Activated CD4-positive, alpha-beta T cell treated with anti-CD3 and anti-CD28 coated beads, Interleukin-2, amount 10 ng/mL, durations not matched to agents 24 days and 14 days (primary cell): ENCODE data around the gene CFAP251. TPM values are rescaled to one million over a fixed set of nuclear protein-coding genes. Genes with fewer than 3 reads are reported as not detected.

Source experiments
- DNase-seq: peaks from one replicate; pipeline ENCODE4 v3.0.0; 2022
- H3K27ac Mint-ChIP-seq: one replicate; pipeline ENCODE4 v1.8.0; 2022; ENCODE audit warnings: mild to moderate bottlenecking, mixed read lengths
- H3K27me3 Mint-ChIP-seq: one replicate; pipeline ENCODE4 v1.8.0; 2022; ENCODE audit warnings: mixed read lengths
- H3K36me3 Mint-ChIP-seq: one replicate; pipeline ENCODE4 v1.8.0; 2022; ENCODE audit warnings: low read depth, mild to moderate bottlenecking, mixed read lengths
- H3K4me1 Mint-ChIP-seq: one replicate; pipeline ENCODE4 v1.8.0; 2021; ENCODE audit warnings: mixed read lengths
- H3K4me3 Mint-ChIP-seq: one replicate; pipeline ENCODE4 v1.8.0; 2022; ENCODE audit warnings: mild to moderate bottlenecking, moderate library complexity, mixed read lengths
- H3K9me3 Mint-ChIP-seq: one replicate; pipeline ENCODE4 v1.8.0; 2021; ENCODE audit warnings: mixed read lengths
- intact Hi-C: fragments of 100-400 bp; cut with micrococcal nuclease; formaldehyde crosslinking; loops from one replicate; pipeline ENCODE4 v1.15.1; 2023
- total RNA-seq: library from RNA; stranded (reverse); gene quantifications from 2 replicates; pipeline ENCODE4 v1.2.3, GENCODE V29; 2022

Gene CFAP251
- total RNA-seq, 1 donor from 2014 or later = 1.1 TPM

DNA sequence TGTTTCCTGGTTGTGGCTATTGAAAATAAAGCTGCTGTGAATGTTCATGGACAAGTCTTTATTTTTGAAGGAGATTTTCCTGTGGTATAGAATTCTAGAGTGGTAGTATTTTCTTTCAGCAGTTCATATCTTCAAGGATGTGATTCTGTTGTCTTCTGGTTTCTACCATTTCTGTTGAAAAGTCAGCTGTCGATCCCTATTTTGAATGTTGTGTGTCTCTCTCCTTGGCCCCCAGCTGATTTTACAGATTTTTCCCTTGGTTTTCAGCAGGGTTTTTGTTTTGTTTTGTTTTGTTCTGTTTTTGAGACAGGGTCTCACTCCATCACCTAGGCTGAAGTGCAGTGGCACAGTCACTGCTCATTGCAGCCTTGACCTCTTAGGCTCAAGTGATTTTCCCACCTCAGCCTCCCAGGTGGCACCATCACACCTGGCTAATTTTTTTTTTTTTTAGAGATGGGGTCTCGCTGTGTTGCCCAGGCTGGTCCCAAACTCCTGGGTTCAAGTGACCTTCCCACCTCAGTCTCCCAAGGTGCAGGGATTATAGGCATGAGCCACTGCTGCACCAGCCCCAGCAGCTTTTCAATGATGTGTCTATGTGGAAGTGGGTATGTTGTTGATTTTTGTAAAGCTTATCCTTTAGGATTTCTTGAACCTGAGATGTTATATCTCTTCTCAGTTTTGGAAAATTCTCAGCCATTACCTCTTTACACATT, 28.1 kb downstream of the CFAP251 start:
- DNase-seq = no peak
- H3K9me3 Mint-ChIP-seq = no peaks in the 10 kb centered on the region
- intact Hi-C loops = no loop called here
- H3K36me3 Mint-ChIP-seq = no peaks in the 10 kb centered on the region
- H3K27me3 Mint-ChIP-seq = peaks cover 5% of the 10 kb centered on the region
- H3K4me3 Mint-ChIP-seq = no peak overlapping the region
- no peak overlapping the region for H3K27ac Mint-ChIP-seq
- no peaks in the 10 kb centered on the region for H3K4me1 Mint-ChIP-seq

GRCh38 chr12:121947981-121948380, 29.6 kb downstream of the CFAP251 start:
- Mint-ChIP-seq H3K4me3 (no peak overlapping the region), H3K36me3 (no peaks in the 10 kb centered on the region), H3K27ac (no peak overlapping the region), H3K4me1 (no peaks in the 10 kb centered on the region), H3K27me3 (peaks cover 9% of the 10 kb centered on the region), H3K9me3 (no peaks in the 10 kb centered on the region)
- DNase-seq = no peak
- intact Hi-C loops = no loop called here

- Mint-ChIP-seq H3K9me3 (no peaks in the 10 kb centered on the region), H3K36me3 (no peaks in the 10 kb centered on the region), H3K27ac (no peak overlapping the region), H3K4me3 (no peak overlapping the region), H3K4me1 (no peaks in the 10 kb centered on the region), H3K27me3 (peaks cover 13% of the 10 kb centered on the region)
- DNase-seq = no peak
- intact Hi-C loops = no loop called here
These were observed 31.4 kb downstream of the CFAP251 start for GRCh38 chr12:121949648-121950397.

GRCh38 chr12:121953117-121953692, 34.8 kb downstream of the CFAP251 start:
- Mint-ChIP-seq H3K4me1 (no peaks in the 10 kb centered on the region), H3K36me3 (no peaks in the 10 kb centered on the region), H3K27me3 (peaks cover 7% of the 10 kb centered on the region), H3K4me3 (no peak overlapping the region), H3K27ac (no peak overlapping the region), H3K9me3 (no peaks in the 10 kb centered on the region)
- intact Hi-C loops = no loop called here
- no peak for DNase-seq

GRCh38 chr12:121953695-121954094, 35.3 kb downstream of the CFAP251 start:
- Mint-ChIP-seq H3K4me3 (no peak overlapping the region), H3K27ac (no peak overlapping the region), H3K9me3 (no peaks in the 10 kb centered on the region), H3K4me1 (no peaks in the 10 kb centered on the region), H3K27me3 (peaks cover 7% of the 10 kb centered on the region), H3K36me3 (no peaks in the 10 kb centered on the region)
- DNase-seq = no peak
- intact Hi-C loops = no loop called here

DNA sequence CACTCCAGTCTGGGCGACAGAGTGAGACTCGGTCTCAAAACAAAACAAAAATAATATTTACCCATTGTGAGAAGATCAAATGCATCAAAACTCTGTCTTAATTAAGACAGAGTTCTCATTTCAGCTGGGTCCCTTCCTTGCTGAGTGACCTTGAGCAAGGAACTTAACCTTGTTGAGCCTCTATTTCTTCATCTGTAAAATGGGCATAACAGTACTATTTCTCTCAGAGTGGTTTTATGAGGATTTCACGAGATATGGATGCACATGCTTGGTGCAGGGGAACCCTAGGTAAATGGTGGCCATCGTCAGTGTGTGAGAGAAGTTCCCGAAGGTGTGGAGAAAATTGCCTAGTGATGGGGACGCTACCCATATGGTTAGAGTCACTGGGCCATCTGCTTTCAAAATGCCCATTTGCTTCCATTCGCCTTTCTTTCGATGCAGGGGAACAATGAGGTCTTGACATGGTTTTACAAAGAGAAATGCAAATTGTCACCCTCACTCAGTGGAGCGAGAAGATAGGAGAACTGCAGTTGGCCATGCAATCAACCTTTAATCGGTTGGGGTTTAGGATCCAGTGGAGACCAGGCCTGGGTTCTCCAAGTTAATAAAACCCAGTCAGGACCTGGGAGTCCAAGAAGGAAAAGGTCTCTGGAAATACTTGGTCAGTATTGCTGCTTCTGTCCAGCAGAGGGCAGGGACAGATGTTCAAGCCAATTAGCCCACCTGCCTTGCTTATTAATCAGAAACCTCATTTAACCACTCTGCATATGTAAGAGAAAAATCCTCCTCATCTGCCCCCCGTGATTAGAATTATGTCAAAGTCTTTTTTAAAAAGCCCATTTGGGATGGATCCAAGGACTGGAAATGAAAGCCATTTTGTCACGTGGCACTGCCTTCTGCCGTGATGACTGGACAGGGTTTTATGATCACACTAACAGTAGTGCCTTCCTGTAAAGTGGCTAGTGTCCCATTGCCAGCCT, 37.2 kb downstream of the CFAP251 start:
- Mint-ChIP-seq H3K27me3 (peaks cover 7% of the 10 kb centered on the region), H3K27ac (no peak overlapping the region), H3K4me3 (no peak overlapping the region), H3K4me1 (no peaks in the 10 kb centered on the region), H3K36me3 (no peaks in the 10 kb centered on the region), H3K9me3 (no peaks in the 10 kb centered on the region)
- intact Hi-C loops = no loop called here
- DNase-seq = no peak

DNA sequence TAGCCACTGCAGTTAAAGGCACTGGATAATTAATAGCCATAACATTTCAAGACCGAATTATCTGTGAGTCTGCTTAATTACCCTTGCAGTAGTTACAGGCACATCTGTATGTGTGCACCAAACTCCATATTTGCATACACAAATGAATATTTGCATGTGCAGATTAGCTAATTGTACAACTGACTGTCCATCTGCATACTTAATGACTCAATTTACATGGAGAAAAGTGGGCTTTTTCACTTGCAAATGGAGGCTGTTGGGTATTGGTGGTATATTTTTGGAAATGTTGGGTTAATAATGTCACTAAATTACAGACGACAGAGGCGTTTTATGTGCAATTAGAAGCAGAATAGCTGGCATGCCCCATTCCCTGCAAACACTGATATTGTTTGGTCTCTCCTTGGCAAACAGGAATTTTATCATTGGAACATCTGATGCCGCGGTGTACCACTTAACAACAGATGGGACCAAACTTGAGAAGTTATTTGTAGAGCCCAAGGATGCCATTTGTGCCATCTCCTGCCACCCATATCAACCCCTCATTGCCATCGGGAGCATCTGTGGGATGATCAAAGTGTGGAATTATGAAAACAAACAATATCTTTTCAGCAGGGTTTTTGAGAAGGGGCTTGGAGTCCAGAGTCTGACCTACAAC, 39.6 kb downstream of the CFAP251 start:
- no peaks in the 10 kb centered on the region for H3K9me3 Mint-ChIP-seq

GRCh38 chr12:121958541-121959240, 40.3 kb downstream of the CFAP251 start:
- no peak for DNase-seq
- Mint-ChIP-seq H3K4me3 (no peak overlapping the region), H3K27me3 (no peaks in the 10 kb centered on the region), H3K9me3 (no peaks in the 10 kb centered on the region), H3K4me1 (no peaks in the 10 kb centered on the region), H3K27ac (no peak overlapping the region), H3K36me3 (no peaks in the 10 kb centered on the region)
- intact Hi-C loops = no loop called here

More for the DNA sequence above, 39.6 kb downstream of the CFAP251 start:
- H3K27ac Mint-ChIP-seq = no peak overlapping the region
- no peak overlapping the region for H3K4me3 Mint-ChIP-seq
- intact Hi-C loops = no loop called here
- H3K36me3 Mint-ChIP-seq = no peaks in the 10 kb centered on the region
- H3K4me1 Mint-ChIP-seq = no peaks in the 10 kb centered on the region
- peaks cover 3% of the 10 kb centered on the region for H3K27me3 Mint-ChIP-seq
- no peak for DNase-seq

DNA sequence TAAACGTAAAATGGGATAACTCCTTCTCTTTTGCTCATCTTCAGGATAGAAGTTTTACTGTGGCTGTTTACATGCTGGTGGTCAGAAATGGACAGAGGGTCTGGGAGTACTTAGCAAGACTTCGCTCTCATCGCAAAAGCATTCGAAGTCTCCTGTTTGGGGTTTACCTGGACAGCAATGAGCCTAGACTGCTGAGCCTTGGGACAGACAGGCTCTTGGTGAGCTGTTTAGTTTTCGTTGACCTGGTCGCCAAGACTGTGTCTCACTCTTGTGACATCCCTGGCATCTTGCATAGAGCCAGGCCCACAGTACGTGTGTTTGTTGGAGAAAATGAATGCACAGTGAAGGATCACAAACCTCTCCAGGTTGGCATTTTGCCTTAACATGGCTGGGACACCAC, 42.1 kb downstream of the CFAP251 start:
- DNase-seq = no peak
- no peak overlapping the region for H3K4me3 Mint-ChIP-seq
- no peaks in the 10 kb centered on the region for H3K27me3 Mint-ChIP-seq
- H3K9me3 Mint-ChIP-seq = no peaks in the 10 kb centered on the region
- no peaks in the 10 kb centered on the region for H3K36me3 Mint-ChIP-seq
- H3K27ac Mint-ChIP-seq = no peak overlapping the region
- intact Hi-C loops = no loop called here
- H3K4me1 Mint-ChIP-seq = no peaks in the 10 kb centered on the region

GRCh38 chr12:121961195-121961879, 42.9 kb downstream of the CFAP251 start:
- H3K4me1 Mint-ChIP-seq = no peaks in the 10 kb centered on the region
- H3K4me3 Mint-ChIP-seq = no peak overlapping the region
- DNase-seq = no peak
- no peak overlapping the region for H3K27ac Mint-ChIP-seq
- no peaks in the 10 kb centered on the region for H3K36me3 Mint-ChIP-seq
- H3K9me3 Mint-ChIP-seq = no peaks in the 10 kb centered on the region
- intact Hi-C loops = no loop called here
- H3K27me3 Mint-ChIP-seq = no peaks in the 10 kb centered on the region

- no peaks in the 10 kb centered on the region for H3K36me3 Mint-ChIP-seq
- no peak overlapping the region for H3K4me3 Mint-ChIP-seq
- no peaks in the 10 kb centered on the region for H3K4me1 Mint-ChIP-seq
- no peak for DNase-seq
- intact Hi-C loops = no loop called here
- H3K9me3 Mint-ChIP-seq = no peaks in the 10 kb centered on the region
- H3K27ac Mint-ChIP-seq = no peak overlapping the region
- H3K27me3 Mint-ChIP-seq = no peaks in the 10 kb centered on the region
These were observed 45.1 kb downstream of the CFAP251 start for GRCh38 chr12:121963341-121964018.
